GM12873 (cell line): ENCODE measurements around the gene NFIB.

Experiments
- TF ChIP-seq, protein P1 (sequence below): IDR thresholded peaks from 2 replicates; pipeline ENCODE4 v1.5.1; 2012; ENCODE audit warnings: low read depth, mild to moderate bottlenecking, moderate library complexity, low read length, control low read depth; ENCODE audit not compliant: insufficient read depth; ENCODE audit errors: missing control alignments

NFIB gene

GRCh38 chr9:14222149-14222835, 91.6 kb downstream of the NFIB start:
- TF ChIP-seq, protein P1, sequence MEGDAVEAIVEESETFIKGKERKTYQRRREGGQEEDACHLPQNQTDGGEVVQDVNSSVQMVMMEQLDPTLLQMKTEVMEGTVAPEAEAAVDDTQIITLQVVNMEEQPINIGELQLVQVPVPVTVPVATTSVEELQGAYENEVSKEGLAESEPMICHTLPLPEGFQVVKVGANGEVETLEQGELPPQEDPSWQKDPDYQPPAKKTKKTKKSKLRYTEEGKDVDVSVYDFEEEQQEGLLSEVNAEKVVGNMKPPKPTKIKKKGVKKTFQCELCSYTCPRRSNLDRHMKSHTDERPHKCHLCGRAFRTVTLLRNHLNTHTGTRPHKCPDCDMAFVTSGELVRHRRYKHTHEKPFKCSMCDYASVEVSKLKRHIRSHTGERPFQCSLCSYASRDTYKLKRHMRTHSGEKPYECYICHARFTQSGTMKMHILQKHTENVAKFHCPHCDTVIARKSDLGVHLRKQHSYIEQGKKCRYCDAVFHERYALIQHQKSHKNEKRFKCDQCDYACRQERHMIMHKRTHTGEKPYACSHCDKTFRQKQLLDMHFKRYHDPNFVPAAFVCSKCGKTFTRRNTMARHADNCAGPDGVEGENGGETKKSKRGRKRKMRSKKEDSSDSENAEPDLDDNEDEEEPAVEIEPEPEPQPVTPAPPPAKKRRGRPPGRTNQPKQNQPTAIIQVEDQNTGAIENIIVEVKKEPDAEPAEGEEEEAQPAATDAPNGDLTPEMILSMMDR: no peak

GRCh38 chr9:14221558-14221957, 92.4 kb downstream of the NFIB start:
- TF ChIP-seq, protein P1: no peak

- TF ChIP-seq, protein P1: no peak
These were observed 92.8 kb downstream of the NFIB start for GRCh38 chr9:14221119-14221518.

GRCh38 chr9:14220256-14220655, 93.7 kb downstream of the NFIB start:
- TF ChIP-seq, protein P1: no peak

- TF ChIP-seq, protein P1: no peak
These were observed 94.1 kb downstream of the NFIB start for GRCh38 chr9:14219850-14220249.

DNA sequence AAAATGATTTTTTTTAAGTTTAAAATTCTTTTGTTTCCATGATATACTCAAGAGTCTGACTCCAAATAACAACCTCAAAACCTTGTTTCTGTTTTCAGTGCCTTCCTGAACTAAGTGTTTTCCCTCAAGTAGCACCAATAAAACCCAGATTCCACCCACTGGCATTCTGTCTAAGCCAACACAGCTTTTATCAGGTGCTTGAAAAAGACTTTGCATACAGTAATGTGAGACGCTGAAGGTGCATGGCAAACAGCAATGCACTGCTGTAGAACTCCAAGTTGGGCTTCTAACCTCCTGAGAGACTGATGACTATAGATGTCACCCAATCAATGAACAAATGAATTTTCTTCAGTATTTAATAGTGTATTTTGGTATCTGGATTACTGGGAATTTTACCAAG, 95.7 kb downstream of the NFIB start:
- TF ChIP-seq, protein P1: no peak

DNA sequence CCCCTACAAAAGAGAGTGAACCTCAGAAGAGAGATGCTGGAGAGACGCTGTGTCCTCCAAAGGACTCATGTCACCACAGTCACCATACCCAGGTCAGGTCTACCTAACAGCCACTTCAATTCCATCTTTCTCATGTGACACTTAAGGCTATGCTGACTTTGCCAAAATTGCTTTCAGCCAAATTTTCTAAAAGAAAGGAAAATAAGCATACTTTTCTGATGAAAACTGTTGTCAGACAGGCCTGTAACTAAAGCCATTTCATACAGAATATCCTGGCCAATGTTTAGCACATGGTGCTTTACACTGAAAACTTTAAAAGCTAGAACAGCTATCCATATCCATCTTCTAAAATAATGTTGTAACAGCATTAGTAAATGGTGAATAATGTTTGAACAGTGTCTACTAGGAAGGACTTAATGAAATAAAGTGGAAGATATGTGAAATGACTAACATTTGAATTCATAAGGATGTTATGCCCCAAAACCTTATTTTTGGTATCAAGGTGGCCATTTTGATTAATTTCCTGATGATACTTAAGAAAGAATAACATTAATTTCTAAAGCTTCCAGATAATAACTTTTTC, 97.2 kb downstream of the NFIB start:
- TF ChIP-seq, protein P1: no peak
